Adrenal gland (tissue), 5 donors: ENCODE measurements around the gene SPRR3.

Experiments used
- POLR2A ChIP-seq, 2 donors: fragments of 450-650 bp; IDR thresholded peaks; one replicate each; pipeline ENCODE4 v1.6.1; 2017; ENCODE audit warnings: antibody characterized with exemption in 2 of 2, mild to moderate bottlenecking in 2 of 2, moderate library complexity in 1 of 2
- TF ChIP-seq, protein P1 (sequence below), 6 experiments: fragments of 450-650 bp in 4 of 6; fragments of 200-600 bp in 2 of 6; sonication (generic) in 1 of 6; IDR thresholded peaks; 1 replicate in 5 of 6; 2 replicates in 1 of 6; pipeline versions ENCODE4 v1.5.1 to v1.8.0; 2016 to 2021; ENCODE audit warnings: antibody characterized with exemption in 6 of 6, mild to moderate bottlenecking in 2 of 6, moderate library complexity in 1 of 6
- donor health status: DM: no; HTN: no; CAD: no.

DNA sequence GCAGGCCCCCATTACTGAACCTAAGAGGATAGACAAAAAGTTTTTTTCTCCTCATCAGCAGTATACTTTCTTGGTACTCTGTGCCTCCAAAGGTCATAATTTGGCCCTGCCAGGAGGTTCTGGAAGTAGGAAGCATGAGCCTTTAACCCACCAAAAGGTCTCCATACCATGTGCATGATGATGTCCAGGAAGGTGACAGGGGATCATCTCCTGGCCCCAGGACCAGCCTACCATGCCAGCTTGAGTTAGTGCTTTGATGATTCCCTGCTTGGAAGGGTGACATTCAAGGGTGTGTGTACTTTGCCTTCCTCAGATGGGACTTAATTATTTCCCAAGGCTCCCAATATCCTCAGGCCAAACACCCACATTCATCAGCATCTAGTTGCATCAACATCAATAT, 23.9 kb upstream of the SPRR3 start:
- TF ChIP-seq, protein P1, sequence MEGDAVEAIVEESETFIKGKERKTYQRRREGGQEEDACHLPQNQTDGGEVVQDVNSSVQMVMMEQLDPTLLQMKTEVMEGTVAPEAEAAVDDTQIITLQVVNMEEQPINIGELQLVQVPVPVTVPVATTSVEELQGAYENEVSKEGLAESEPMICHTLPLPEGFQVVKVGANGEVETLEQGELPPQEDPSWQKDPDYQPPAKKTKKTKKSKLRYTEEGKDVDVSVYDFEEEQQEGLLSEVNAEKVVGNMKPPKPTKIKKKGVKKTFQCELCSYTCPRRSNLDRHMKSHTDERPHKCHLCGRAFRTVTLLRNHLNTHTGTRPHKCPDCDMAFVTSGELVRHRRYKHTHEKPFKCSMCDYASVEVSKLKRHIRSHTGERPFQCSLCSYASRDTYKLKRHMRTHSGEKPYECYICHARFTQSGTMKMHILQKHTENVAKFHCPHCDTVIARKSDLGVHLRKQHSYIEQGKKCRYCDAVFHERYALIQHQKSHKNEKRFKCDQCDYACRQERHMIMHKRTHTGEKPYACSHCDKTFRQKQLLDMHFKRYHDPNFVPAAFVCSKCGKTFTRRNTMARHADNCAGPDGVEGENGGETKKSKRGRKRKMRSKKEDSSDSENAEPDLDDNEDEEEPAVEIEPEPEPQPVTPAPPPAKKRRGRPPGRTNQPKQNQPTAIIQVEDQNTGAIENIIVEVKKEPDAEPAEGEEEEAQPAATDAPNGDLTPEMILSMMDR (IDR thresholded peaks at IDR 0.05), result no peak
- TF ChIP-seq POLR2A (IDR thresholded peaks at IDR 0.05), result no peak
